IMR-90 (cell line): Measurements from ENCODE around the gene AGAP1.

Experiments
- POLR2A ChIP-seq: IDR thresholded peaks from 2 replicates; pipeline ENCODE4 v1.6.1; 2012; ENCODE audit warnings: mild to moderate bottlenecking, low read depth, low read length
- TF ChIP-seq, protein P1 (sequence below): conservative IDR thresholded peaks from 2 replicates; pipeline ENCODE4 v1.5.1; 2012; ENCODE audit warnings: mild to moderate bottlenecking, low read depth, low read length, improper control_type of control experiment

DNA sequence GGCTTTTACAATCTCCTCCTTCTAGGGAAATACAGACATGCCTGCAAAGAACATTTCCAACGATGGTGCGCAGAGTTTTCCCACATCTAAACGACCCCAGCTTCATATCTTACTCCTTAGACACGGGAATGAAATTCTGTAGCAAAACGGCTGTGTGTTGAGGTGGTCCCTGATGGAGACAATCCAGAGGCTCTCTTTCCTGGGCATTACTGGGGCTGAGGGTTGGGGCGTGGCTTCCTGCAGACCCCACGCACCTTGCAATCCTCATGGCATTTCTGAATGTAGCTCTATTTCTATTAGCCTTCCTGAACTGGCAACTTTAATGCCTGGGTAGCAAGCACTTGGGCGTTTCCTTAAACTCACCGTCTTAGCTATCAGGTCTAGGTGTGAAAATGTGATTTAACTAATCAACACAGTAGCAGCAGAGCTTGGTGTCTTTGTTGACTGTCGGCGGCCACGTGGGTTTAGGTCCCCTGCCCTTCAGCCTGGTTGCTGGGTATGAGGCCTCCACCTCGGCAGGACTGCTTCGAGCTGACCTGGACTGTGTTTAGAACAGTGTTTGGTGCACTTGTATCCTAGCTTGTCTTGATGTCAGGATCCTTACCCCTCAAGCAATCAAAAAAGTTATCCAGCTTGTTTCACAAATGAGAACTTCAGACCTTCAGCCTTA, 431.5 kb downstream of the AGAP1 start:
- no peak for TF ChIP-seq POLR2A
- TF ChIP-seq, protein P1, sequence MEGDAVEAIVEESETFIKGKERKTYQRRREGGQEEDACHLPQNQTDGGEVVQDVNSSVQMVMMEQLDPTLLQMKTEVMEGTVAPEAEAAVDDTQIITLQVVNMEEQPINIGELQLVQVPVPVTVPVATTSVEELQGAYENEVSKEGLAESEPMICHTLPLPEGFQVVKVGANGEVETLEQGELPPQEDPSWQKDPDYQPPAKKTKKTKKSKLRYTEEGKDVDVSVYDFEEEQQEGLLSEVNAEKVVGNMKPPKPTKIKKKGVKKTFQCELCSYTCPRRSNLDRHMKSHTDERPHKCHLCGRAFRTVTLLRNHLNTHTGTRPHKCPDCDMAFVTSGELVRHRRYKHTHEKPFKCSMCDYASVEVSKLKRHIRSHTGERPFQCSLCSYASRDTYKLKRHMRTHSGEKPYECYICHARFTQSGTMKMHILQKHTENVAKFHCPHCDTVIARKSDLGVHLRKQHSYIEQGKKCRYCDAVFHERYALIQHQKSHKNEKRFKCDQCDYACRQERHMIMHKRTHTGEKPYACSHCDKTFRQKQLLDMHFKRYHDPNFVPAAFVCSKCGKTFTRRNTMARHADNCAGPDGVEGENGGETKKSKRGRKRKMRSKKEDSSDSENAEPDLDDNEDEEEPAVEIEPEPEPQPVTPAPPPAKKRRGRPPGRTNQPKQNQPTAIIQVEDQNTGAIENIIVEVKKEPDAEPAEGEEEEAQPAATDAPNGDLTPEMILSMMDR: no peak
